PC-3 (cell line): Measurements from ENCODE around the gene ZNF516.

ENCODE experiments used
- EZH2 ChIP-seq: fragments of 300-600 bp; sonication (generic); IDR thresholded peaks from one replicate; pipeline ENCODE4 v1.6.1; 2017; ENCODE audit warnings: antibody characterized with exemption, mild to moderate bottlenecking, low read length; ENCODE audit not compliant: unreplicated experiment
- EZH2phosphoT487 ChIP-seq: fragments of 300-600 bp; sonication (generic); IDR thresholded peaks from 2 replicates; pipeline ENCODE4 v1.6.1; 2018; ENCODE audit warnings: mild to moderate bottlenecking, antibody characterized with exemption, low read length, borderline replicate concordance
- TF ChIP-seq, protein P1 (sequence below): fragments of 300-600 bp; sonication (generic); conservative IDR thresholded peaks from 2 replicates; pipeline ENCODE4 v1.5.1; 2017; ENCODE audit warnings: antibody characterized with exemption, low read depth, mild to moderate bottlenecking, low read length

DNA sequence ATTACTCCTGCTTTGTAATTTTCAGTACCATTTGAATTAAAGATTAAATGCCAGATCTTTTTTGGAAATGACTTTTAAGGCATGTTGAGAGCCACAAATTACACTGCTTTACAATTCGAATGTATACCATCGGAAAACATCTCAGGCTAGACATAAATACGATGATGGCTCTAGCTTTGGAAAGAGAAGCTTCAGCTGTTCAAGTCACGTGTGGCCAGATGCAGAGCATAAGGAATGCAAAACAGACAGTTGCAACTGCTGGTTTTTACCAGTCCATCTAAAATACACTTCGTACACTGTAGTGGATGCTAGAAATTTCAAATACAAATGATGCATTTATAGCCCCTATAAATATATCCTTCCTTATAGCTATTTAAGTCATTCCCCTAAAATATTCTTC is 8.0 kb downstream of the ZNF516 start:
- TF ChIP-seq, protein P1, sequence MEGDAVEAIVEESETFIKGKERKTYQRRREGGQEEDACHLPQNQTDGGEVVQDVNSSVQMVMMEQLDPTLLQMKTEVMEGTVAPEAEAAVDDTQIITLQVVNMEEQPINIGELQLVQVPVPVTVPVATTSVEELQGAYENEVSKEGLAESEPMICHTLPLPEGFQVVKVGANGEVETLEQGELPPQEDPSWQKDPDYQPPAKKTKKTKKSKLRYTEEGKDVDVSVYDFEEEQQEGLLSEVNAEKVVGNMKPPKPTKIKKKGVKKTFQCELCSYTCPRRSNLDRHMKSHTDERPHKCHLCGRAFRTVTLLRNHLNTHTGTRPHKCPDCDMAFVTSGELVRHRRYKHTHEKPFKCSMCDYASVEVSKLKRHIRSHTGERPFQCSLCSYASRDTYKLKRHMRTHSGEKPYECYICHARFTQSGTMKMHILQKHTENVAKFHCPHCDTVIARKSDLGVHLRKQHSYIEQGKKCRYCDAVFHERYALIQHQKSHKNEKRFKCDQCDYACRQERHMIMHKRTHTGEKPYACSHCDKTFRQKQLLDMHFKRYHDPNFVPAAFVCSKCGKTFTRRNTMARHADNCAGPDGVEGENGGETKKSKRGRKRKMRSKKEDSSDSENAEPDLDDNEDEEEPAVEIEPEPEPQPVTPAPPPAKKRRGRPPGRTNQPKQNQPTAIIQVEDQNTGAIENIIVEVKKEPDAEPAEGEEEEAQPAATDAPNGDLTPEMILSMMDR: no peak
- TF ChIP-seq EZH2 (no peak), EZH2phosphoT487 (no peak)
